ENCODE results near the gene UCHL5.
A peak's percentile ranks its signal among the peaks of the same experiment; 100 is the strongest.
"Not testable (repeated sequence)": the region's sequence is repeated elsewhere in the genome, so short reads cannot be mapped to it uniquely, and the experiment has no call there.

Gene UCHL5

DNA sequence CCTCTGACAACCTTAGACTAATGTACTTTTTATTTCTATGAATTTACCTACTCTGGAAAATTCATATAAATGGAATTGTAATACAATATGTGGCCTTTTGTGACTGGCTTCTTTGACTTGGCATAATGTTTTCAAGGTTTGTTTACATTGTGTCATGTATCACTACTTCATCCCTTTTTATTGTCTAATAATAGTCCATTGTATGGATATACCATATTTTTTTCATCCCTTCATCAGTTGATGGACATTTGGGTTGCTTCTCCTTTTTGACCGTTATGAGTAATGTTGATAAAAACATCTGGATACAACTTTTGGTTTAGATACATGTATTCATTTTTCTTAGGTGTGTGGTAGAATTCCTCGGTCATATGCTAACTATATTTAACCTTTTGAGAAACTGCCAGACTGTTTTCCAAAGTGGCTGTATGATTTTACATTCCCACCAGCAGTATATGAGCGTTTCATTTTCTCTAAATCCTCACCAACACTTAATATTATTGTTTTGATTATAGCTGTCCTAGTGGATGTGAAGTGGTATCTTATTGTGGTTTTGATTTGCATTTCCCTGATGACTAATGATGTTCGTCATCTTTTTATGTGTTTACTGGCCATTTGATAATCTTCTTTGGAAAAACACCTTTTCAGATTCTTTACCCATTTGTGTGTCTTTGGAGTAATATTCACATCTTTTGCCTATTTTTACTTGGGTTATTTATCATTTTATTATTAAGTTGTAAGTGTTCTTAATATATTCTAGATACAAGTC is 3.7 kb upstream of the UCHL5 start:
- no peak for DNase-seq

DNA sequence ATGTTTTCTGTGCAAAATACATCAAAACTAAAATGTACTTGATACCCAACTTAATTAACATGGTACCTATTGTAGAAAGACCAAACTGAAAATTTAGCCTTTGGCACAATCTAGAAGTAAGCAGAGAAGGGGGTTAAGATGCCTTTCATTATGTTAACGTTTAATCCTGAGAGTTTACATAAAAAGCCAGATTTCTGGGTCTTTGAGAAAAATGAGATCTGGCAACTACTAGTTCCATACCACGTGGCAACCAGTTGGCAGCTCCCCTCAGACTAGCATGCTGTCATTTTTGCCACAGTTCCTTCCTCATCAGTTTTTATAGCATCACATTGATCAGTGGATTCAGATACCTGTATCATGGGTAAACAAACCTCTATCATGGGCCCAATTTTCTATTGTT is 1.8 kb upstream of the UCHL5 start:
- no peak for DNase-seq

DNA sequence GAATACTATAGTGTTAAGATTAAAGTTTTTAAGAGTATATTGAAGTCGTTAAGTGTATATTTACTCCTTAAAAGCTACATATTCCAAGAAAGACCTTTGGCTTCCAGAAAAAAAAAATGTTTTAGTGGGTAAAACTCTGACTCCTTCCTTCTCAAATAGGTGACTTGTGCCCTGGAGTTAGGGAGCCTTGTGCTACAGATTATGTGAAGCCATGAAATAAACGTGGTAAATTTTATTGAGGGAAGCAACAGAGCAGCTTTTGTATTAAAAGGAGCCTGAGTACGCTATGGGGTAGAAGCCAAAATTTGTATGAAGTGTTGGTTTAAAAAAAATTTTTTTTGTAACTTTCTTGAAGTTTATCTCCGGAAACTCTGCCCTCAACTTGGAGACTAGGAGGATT is 1.2 kb upstream of the UCHL5 start:
- DNase-seq, result no peak

DNA sequence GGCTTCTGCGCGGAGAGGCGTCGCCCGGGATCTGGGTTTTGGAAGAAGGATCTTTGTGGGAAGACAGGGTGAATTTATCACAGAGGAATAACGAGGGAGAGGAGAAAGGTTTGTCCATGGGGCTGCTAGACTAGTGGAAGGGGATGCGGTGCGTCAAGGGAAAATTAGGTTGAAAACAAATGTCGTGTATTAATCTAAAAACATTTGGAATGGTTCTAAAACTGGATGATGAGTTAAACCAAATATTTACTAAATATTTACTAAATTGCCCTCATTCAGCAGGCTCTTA is 899 bp upstream of the UCHL5 start:
- DNase-seq, result no peak

DNA sequence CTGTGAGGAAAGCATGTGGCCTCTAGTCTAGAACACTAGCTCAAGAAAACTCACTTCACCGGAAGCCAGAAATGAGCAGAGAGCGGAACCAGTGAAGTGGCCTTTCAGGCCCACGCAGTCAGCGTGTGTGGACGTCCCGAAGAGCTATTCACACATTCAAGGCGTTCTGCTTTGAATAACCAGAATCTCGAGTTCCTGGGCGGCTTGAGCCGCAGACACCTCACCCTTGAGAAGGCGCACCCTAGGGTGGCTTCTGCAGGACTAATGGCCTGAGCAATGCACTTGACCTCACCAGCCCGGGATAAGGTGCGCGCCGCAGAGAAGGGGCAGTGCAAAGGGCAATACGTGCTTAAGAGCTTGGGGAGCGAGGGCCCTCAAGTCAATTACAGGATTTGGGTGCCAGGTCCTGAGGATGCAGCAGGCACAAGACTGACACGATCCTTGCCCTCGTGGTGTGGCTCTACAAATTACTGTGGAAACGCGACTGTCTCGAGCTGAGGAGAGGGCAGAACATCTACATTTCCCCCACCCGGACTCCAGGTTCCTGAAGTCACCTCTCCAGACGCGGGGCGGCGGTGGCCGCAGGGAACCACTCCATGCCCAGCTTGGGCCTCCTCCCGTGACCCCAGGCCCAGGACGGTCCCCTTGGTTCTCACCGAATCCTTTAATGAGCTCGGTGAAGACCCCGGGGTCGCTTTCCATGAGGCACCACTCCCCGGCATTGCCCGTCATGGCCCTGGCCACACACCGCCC is 455 bp downstream of the UCHL5 start:
- DNase-seq, result peak; percentile 81

DNA sequence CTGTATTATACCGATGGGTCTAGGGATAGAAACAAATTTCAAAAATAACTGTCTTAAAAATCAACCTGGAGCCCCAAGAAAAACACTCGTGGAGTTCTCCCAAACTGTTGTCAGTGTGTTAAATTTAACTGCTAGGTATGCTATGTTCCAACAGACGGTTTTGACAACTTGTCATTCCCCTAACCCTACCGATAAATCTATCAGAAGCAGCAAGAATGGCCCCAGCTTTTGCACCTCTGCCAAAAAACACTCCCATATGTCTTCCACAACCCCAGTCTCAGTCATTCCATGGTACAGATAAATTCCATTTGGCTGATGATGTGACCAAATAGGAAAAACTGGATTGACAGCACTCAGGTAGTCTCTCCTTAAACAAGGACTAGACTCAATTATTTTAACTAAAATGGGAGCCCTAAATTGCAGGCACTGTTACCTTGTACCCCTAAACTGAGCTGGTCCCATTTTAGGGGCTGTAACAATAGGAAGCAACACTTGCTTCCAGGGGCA is 4.9 kb downstream of the UCHL5 start:
- DNase-seq, result no peak

DNA sequence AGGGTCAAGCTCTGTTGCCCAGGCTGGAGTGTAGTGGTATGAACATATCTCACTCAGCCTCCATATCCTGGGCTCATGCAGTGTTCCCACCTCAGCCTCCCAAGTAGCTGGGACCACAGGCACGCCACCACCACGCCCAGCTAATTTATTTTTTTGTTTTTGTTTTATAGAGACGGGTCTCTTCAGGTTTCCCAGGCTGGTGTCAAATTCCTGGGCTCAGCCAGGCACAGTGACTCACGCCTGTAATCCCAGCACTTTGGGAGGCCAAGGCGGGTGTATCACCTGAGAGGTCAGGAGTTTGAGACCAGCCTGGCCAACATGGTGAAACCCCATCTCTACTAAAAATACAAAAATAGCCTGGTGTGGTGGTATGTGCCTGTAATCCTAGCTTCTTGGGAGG is 10.2 kb downstream of the UCHL5 start:
- DNase-seq, result not testable (repeated sequence)

DNA sequence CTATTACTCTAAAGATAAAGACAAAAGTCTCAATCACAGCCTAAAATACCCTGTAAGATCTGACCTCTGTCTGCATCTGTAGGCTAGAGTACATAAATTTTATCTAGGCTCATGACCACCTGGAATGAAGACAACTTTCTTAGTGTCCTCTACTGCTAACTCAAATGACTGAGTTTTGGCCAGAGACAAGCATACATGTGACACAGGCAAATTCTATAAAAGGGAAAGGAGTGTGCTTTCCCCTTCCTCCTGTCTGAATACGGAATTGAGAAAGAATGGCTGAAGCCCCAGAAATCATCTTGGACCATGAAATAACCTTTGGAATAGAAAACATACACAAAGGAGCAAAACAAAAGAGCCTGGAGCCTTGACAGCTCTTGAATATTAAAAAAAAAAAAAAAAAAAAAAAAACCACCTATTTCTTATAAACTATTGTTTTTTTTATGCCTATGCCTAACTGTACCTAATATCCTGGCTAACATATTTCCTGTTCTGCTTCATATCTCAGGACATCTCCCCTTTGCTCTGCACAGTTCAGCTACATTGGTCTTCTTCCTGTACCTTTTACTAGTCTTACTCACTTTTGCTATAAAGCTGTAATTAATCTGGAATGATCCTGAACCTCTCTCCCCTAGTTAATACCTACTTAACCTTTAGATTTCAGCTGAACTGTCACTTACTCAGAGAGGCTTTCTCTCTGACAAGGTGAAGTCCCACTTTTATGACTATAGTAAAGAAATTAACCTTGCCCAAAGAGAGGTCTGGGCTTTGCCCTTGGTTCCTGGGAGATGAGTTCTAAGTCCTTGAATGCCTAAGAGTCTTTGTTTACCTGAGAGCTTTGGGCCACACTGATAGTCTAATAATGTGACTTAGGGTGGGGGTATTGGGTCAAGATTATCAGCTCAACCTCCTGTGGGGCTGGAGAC is 16.1 kb downstream of the UCHL5 start:
- DNase-seq, result no peak

DNA sequence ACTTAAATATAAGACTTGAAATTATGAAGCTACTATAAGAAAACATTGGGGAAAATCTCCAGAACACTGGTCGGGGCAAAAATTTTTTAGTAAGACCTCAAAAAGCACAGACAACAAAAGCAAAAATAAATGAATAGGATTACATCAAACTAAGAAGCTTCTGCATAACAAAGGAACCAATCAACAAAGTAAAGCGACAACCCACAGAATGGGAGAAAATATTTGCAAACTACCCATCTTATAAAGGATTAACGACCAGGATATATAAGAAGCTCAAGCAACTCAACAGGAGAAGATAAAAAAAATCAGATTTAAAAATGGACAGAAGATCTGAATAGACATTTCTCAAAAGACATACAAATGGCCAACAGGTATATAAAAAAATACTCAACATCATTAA is 19.1 kb downstream of the UCHL5 start:
- DNase-seq, result no peak

DNA sequence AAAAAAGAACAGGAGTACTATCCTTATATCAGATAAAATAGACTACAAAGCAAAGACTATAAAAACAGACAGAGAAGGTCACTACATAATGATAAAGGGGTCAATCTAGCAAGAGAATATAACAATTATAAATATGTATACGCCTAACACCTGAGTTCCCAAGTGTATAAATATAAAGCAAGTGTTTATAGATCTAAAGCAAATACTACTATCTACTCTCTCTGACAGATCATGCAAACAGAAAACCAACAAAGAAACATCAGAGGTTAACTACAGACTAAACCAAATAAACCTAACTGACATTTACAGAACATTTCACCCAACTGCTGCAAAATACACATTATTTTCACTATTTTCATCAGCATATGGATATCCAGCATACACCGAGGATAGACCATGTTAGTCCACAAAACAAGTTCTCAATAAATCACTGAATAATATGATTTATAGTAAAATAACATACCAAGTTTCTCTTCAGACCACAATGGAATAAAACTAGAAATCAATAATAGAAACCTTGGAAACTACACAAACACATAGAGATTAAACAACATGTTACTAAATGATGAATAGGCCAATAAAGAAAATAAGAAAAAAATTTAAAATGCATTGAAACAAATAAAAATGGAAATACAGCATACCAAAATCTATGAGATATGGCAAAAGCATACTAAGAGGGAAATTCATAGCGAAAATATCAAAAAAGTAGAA is 22.7 kb downstream of the UCHL5 start:
- no peak for DNase-seq

DNA sequence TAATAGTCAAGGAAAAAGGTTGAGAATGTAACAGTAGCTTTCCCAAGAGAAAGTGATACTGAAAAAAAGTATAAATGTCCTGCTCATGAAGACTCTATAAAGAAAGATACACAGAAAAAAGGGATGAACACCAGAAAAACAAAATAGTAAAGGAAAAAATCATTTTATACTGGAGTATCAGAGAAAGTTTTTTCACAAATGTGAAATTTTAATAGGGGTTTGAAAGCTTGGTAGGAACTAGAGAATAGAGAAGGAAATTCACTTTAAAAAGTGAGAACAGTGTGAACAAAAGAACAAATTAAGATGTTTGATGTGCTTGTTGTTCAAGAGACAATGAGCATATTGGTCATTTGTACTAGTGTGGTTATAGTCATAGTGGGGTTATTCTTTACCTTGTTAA is 25.6 kb downstream of the UCHL5 start:
- DNase-seq, result no peak

DNA sequence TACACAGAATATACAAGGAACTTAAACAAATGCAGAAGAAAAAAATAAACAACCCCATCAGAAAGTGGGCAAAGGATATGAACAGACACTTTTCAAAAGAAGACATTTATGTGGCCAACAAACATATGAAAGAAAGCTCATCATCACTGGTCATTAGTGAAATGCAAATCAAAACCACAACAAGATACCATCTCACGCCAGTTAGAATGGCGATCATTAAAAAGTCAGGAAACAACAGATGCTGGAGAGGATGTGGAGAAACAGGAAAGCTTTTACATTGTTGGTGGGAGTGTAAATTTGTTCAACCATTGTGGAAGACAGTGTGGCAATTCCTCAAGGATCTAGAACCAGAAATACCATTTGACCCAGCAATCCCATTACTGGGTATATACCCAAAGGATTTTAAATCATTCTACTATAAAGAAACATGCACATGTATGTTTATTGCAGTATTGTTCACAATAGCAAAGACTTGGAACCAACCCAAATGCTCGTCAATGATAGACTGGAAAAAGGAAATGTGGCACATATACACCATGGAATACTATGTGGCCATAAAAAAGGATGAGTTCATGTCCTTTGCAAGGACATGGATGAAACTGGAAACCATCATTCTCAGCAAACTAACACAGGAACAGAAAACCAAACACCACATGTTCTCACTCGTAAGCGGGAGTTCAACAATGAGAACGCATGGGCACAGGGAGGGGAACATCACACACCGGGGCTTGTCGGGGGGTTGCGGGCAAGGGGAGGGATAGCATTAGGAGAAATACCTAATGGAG is 26.3 kb downstream of the UCHL5 start:
- not testable (repeated sequence) for DNase-seq

DNA sequence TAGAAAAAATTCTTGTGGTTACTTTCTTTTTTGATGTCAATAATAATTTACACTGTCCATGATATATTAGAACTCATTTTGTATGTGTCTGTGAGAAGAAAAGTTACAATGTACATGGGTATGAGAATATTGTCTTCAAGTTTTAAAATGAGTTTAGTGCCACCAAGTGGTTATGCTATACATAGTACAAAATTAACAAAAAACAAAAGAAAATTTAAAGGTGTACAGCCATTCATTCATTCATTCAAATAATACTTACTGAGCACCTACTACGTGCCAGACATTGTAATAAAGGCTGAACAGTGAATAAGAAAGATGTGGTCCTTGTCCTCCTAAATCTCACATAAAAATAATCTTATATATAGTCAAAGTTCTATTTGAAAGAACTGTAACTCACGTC is 27.7 kb downstream of the UCHL5 start:
- no peak for DNase-seq

DNA sequence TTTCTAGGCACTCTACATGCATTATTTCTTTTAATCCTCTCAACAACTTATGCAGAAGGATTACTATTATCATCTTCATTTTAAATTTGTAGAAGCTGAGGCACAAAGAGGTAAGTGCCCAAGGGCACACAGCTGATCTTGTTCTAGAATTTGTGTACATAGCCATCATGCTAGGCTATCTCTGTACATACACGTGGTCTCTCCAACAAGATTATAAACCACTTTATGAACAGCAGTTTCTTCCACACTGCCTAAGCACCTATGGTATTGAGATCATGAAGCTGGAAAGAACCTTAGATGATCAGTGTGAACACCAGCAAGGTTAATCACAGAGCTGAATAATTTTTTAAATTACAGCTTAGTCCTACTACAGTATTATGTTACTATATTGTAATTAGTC is 28.9 kb downstream of the UCHL5 start:
- DNase-seq, result no peak

DNA sequence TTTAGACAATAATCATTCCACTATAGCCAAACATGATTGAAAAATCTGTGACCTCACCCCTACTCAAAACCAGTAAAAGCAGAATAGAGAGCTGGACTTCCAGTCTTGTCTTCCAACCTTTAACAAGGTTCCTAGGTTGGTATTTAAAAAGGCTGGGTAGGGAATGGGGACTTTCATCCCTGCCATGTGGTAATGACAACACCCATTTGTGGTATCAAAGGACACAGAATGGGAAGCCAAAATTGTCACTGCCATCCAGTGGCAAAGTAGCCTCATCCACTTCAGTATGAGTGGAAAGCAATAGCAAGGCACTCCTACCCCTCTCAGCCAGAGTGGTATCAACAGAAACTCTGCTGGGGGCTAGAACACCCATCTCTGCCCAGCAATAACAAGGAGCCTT is 33.9 kb downstream of the UCHL5 start:
- no peak for DNase-seq

DNA sequence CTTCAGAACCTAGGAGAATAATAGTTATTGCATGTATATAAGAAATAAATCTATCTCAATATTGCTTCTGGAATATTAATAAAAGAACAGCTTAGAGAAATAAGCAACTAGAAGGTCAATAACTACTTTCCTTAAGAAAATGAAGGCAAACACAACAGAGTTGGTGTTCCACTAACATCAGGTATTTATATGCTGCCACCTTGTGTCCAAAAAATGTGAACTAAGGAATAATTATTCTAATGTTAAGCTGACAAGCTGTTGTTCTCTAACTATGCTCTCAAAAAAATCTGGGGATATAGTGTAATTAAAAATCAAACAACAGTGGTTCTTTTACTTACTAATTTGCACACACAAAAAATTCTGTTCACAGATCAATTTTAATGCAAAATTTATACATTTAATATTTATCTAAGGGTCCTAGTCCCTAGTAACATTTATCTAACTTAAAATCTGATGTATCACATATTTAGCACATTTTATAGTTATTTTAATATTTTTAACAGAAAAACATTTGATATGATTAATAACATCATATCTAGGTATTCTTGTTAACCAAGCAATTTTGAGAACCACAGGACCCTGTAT is 39.6 kb downstream of the UCHL5 start:
- DNase-seq, result no peak

DNA sequence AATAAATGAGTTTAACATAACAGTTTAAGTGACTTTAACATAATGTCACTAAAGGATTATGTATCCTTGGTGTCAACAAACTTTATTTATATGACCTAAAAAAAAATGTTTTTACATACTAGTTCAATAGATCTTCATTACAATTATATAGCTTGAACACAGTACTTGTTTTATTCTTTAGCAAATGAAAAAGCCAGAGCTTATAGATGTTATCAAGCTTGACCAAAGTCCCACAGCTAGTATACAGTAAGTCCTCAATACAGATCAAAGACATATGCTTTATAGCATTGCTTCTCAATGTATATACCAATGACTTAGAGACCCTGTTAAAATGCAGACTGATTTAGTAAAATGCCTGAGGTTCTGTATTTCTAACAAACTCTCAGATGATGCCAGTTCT is 42.4 kb downstream of the UCHL5 start:
- DNase-seq, result no peak

DNA sequence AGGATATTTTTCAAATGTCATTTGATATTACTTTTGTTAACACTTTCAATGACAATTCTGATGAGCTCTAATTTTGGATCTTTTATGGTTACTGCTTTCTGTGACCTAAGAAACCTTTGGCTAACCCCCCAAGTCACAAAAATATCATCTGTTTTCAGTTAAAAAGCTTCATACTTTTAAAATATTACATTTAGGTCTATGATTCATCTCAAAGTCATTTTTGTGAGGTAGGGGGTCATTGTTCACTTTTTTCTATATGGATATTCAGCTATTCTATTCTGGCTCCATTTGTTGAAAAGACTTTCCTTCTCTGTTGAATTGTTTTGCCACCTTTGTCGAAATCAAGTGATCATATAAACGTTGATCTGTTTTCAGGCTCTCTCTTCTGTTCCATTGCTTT is 44.8 kb downstream of the UCHL5 start:
- DNase-seq, result no peak

DNA sequence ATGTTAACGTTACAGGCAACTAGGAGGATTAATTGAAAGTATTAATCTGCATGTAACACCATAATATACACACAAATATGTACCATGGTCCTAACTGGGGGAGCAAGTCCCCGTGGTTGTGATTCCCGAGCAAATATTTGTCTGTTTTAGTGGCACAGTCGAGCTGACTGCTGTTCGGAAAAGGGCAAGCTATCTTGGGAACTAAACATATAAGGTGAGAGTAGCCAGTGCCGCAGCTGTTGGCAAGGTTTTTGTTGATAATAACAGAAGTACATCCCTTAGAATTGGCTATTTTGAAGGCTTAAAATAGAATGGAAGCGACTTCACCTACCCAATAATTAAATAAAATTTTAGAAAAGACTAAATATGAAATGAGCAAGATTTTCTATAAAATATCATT is 45.5 kb downstream of the UCHL5 start:
- DNase-seq, result no peak

DNA sequence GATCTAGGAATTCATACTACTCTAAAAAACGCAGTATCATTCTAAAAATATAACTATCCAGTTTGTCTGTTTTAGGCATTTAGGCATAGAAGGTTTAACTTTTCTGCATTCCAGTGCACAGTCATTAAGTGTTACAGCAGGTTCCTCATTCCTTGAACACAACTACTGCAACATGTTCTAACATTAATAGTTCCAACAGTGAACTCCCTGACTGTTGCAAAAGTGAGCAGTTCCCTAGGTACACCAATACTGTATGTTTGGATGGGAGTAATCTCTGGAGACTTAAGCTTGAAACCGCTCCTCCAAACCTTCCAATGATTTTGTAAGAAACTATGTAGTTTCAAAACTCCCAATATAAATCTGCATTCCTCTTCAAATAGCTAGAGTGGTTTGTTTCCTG is 46.2 kb downstream of the UCHL5 start:
- no peak for DNase-seq

DNA sequence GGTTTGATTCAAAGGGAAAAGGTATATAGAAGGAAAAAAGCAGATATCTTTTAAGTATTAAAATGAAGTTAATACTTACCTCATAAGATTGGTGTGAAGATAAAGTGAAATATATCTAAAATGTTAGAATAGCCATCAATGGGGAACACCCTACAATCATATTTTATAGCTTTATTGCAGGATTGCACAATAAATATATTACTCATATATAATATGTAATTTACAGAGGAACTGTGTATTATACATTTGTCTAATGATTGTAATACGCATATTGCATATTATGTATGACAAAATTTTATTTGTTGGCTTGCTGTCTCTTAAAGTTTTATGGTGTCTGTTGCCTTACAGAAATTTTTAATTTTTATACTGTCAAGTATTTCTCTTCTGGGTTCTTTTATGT is 47.8 kb downstream of the UCHL5 start:
- DNase-seq, result no peak

DNA sequence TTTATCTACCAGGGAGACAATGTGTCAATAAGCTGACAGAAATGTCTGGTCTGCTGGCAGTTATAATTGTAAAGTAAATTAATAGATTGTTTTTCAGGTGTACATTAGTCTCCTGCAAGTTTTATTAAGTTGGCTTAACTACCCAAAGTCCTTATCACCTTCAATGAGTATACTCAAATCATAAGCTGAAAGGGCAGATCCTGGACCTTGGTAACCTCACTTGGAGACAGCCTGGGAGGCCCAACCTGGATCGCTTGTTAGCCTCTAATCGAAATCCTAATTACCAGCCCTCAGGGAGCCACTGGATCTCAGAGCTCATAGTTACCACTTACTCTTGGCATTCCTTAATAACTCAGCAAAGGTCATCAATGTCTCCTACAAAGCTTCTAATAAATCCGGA is 49.7 kb downstream of the UCHL5 start:
- DNase-seq, result no peak
